NB4 (cell line): ENCODE results near the gene KCNK2.

Source experiments
- MAX ChIP-seq: IDR thresholded peaks from 2 replicates; pipeline ENCODE4 v1.6.1; 2011; ENCODE audit warnings: low read depth, low read length
- MYC ChIP-seq: IDR thresholded peaks from 2 replicates; pipeline ENCODE4 v1.6.1; 2011; ENCODE audit warnings: low read depth, low read length
- POLR2A ChIP-seq: IDR thresholded peaks from 2 replicates; pipeline ENCODE4 v1.6.1; 2011; ENCODE audit warnings: mild to moderate bottlenecking; ENCODE audit not compliant: insufficient read length; ENCODE audit errors: extremely low read depth
- TF ChIP-seq, protein P1 (sequence below): IDR thresholded peaks from one replicate; pipeline ENCODE4 v1.5.1; 2012; ENCODE audit warnings: low read depth, low read length

- TF ChIP-seq, protein P1, sequence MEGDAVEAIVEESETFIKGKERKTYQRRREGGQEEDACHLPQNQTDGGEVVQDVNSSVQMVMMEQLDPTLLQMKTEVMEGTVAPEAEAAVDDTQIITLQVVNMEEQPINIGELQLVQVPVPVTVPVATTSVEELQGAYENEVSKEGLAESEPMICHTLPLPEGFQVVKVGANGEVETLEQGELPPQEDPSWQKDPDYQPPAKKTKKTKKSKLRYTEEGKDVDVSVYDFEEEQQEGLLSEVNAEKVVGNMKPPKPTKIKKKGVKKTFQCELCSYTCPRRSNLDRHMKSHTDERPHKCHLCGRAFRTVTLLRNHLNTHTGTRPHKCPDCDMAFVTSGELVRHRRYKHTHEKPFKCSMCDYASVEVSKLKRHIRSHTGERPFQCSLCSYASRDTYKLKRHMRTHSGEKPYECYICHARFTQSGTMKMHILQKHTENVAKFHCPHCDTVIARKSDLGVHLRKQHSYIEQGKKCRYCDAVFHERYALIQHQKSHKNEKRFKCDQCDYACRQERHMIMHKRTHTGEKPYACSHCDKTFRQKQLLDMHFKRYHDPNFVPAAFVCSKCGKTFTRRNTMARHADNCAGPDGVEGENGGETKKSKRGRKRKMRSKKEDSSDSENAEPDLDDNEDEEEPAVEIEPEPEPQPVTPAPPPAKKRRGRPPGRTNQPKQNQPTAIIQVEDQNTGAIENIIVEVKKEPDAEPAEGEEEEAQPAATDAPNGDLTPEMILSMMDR, result no peak
- TF ChIP-seq MAX (no peak), POLR2A (no peak), MYC (no peak)
Observed at GRCh38 chr1:215131291-215131690, 48.8 kb downstream of the KCNK2 start.
